HL-60 (cell line): ENCODE data around the gene CARD18.

ENCODE experiments used
- GABPA ChIP-seq: IDR thresholded peaks from 2 replicates; pipeline ENCODE4 v1.6.1; 2012; ENCODE audit warnings: low read depth
- POLR2AphosphoS5 ChIP-seq: IDR thresholded peaks from 2 replicates; pipeline ENCODE4 v1.6.1; 2012; ENCODE audit warnings: low read depth
- SPI1 ChIP-seq: IDR thresholded peaks from 2 replicates; pipeline ENCODE4 v1.6.1; 2012; ENCODE audit warnings: low read depth, mild to moderate bottlenecking, borderline replicate concordance
- TF ChIP-seq, protein P1 (sequence below): IDR thresholded peaks from one replicate; pipeline ENCODE4 v1.5.1; 2011; ENCODE audit warnings: low read length, control low read depth, inconsistent platforms; ENCODE audit not compliant: insufficient read depth
- TF ChIP-seq, protein P2 (sequence below): IDR thresholded peaks from 2 replicates; pipeline ENCODE4 v1.6.1; 2012; ENCODE audit warnings: low read depth; ENCODE audit not compliant: insufficient replicate concordance

DNA sequence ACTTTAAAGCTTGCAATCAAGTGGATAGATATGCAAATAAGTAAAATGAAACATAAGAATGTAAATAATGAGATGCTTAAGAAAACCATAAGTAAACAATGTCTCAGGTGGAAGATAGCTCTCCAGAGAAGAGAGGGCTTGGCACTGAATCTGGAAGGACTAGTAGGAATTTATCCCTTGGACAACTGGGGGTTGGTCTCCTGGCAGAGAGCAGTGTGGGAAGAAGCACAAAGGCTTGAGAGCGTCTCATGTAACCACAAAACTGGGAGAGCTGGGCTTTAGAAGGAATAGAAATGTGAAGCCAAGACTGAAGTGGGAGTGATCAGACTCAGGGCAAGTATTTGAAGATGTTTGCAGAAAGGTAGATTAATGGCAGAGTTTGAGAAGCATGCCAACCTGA lies 31.3 kb downstream of the CARD18 start:
- TF ChIP-seq, protein P1, sequence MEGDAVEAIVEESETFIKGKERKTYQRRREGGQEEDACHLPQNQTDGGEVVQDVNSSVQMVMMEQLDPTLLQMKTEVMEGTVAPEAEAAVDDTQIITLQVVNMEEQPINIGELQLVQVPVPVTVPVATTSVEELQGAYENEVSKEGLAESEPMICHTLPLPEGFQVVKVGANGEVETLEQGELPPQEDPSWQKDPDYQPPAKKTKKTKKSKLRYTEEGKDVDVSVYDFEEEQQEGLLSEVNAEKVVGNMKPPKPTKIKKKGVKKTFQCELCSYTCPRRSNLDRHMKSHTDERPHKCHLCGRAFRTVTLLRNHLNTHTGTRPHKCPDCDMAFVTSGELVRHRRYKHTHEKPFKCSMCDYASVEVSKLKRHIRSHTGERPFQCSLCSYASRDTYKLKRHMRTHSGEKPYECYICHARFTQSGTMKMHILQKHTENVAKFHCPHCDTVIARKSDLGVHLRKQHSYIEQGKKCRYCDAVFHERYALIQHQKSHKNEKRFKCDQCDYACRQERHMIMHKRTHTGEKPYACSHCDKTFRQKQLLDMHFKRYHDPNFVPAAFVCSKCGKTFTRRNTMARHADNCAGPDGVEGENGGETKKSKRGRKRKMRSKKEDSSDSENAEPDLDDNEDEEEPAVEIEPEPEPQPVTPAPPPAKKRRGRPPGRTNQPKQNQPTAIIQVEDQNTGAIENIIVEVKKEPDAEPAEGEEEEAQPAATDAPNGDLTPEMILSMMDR: no peak
- no peak for TF ChIP-seq GABPA
- no peak for TF ChIP-seq POLR2AphosphoS5
- TF ChIP-seq, protein P2, sequence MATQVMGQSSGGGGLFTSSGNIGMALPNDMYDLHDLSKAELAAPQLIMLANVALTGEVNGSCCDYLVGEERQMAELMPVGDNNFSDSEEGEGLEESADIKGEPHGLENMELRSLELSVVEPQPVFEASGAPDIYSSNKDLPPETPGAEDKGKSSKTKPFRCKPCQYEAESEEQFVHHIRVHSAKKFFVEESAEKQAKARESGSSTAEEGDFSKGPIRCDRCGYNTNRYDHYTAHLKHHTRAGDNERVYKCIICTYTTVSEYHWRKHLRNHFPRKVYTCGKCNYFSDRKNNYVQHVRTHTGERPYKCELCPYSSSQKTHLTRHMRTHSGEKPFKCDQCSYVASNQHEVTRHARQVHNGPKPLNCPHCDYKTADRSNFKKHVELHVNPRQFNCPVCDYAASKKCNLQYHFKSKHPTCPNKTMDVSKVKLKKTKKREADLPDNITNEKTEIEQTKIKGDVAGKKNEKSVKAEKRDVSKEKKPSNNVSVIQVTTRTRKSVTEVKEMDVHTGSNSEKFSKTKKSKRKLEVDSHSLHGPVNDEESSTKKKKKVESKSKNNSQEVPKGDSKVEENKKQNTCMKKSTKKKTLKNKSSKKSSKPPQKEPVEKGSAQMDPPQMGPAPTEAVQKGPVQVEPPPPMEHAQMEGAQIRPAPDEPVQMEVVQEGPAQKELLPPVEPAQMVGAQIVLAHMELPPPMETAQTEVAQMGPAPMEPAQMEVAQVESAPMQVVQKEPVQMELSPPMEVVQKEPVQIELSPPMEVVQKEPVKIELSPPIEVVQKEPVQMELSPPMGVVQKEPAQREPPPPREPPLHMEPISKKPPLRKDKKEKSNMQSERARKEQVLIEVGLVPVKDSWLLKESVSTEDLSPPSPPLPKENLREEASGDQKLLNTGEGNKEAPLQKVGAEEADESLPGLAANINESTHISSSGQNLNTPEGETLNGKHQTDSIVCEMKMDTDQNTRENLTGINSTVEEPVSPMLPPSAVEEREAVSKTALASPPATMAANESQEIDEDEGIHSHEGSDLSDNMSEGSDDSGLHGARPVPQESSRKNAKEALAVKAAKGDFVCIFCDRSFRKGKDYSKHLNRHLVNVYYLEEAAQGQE: no peak
- TF ChIP-seq SPI1: no peak
